Lung (tissue), 12 donors: ENCODE measurements around the gene ASRGL1. TPM values are rescaled to one million over a fixed set of nuclear protein-coding genes. Genes with fewer than 3 reads are reported as not detected.

Source experiments
- ATAC-seq: fragments of 200-7000 bp; cut with Tn5 transposase; one replicate; pipeline ENCODE4 v1.9.1; 2020; ENCODE audit warnings: moderate number of reproducible peaks; ENCODE audit not compliant: insufficient read depth, low FRiP score
- DNase-seq, 3 donors: peaks; one replicate each; pipeline ENCODE4 v3.0.0-alpha.2; 2013 to 2017
- H3K27ac ChIP-seq, 2 donors: one replicate each; pipeline ENCODE4 v1.5.1; 2013; ENCODE audit warnings: mild to moderate bottlenecking in 2 of 2, moderate library complexity in 2 of 2, control low read depth in 1 of 2, inconsistent platforms in 1 of 2, low read depth in 1 of 2, low read length in 1 of 2
- H3K27me3 ChIP-seq, 3 donors: one replicate each; pipeline ENCODE4 v1.5.1; 2013; ENCODE audit warnings: low read length in 2 of 3; ENCODE audit not compliant: control insufficient read depth in 3 of 3, insufficient read depth in 3 of 3
- H3K36me3 ChIP-seq, 4 donors: one replicate each; pipeline ENCODE4 v1.5.1; 2013; ENCODE audit warnings: low read length in 4 of 4, mild to moderate bottlenecking in 1 of 4, moderate library complexity in 1 of 4; ENCODE audit not compliant: control insufficient read depth in 4 of 4, insufficient read depth in 4 of 4
- H3K4me1 ChIP-seq, 5 donors: one replicate each; pipeline ENCODE4 v1.5.1; 2013; ENCODE audit warnings: low read length in 5 of 5, mild to moderate bottlenecking in 2 of 5, moderate library complexity in 1 of 5; ENCODE audit not compliant: control insufficient read depth in 5 of 5, insufficient read depth in 5 of 5
- H3K4me3 ChIP-seq: one replicate; pipeline ENCODE4 v1.5.1; 2013; ENCODE audit warnings: mild to moderate bottlenecking, control low read depth, moderate library complexity
- H3K9ac ChIP-seq, 2 donors: one replicate each; pipeline ENCODE4 v1.5.1; 2013; ENCODE audit warnings: low read length in 2 of 2, control low read depth in 1 of 2; ENCODE audit not compliant: insufficient read depth in 1 of 2
- H3K9me3 ChIP-seq, 4 donors: one replicate each; pipeline ENCODE4 v1.5.1; 2013; ENCODE audit warnings: low read length in 3 of 4, mild to moderate bottlenecking in 1 of 4, moderate library complexity in 1 of 4; ENCODE audit not compliant: control insufficient read depth in 4 of 4, insufficient read depth in 3 of 4
- WGBS, 2 donors: extraction: QIAGEN DNeasy Blood & Tissue Kit; methylation state at CpG; one replicate each; pipeline ENCODE4 v1.1.7; 2013; 5-methylcytosine and 5-hydroxymethylcytosine counted together
- polyA plus RNA-seq, 2 donors: library from polyadenylated mRNA; stranded (reverse); fragments of 200-250 nt; gene quantifications; one replicate each; pipeline ENCODE4 v1.2.1, GENCODE V29; 2013
- total RNA-seq, 2 donors: library from RNA; depleted of rRNA in 1 of 2; stranded (reverse); fragments of >200 nt in 1 of 2; gene quantifications; one replicate each; pipeline ENCODE4 v1.2.1, GENCODE V29; 2014 to 2021
- TF ChIP-seq, protein P1 (sequence below): IDR thresholded peaks from 2 replicates; pipeline ENCODE4 v1.5.1; 2012; ENCODE audit warnings: mild to moderate bottlenecking; ENCODE audit errors: control extremely low read depth, extremely low read depth
- donor health status: control.
- donor health status: control.
- donor health status: Bipolar disorder and iron deficiency.
- donor health status: healthy.
- donor health status: DM: yes; HTN: yes; CAD: no.

ASRGL1 gene
- total and polyA plus RNA-seq, 4 donors: 6.3 to 36.1 (median 28.2) TPM

DNA sequence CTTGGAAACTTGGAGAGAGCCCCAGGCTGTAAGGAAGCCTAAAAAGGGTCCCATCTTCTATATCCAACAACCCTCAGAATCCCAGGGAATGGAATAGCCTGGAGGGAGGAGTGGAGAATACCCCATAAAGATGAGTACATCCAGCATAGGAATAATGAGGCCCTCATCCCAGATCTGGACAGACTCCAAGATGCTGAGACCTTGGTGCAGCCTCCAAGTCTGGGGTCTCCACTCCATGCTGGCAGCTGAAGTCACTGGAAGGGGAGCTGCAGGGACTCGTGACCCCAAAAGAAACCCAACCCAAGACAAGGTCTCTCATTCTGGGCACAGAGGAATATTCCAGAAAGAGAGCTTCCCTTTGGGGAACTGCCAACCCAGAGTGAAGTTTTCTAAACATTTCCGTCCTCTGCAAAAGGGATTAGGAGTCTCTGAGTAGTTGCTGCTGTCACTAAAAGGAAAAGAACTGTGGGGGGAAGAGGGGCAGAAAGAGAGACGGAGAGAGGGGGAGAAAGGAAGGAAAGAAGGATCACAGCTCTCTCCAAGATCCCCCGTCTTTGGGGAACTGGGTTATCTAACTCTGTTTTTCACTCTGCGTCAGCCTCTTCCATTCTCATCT lies 82.2 kb downstream of the ASRGL1 start:
- 36 to 69% methylated on average over 5 of the region's 5 CpGs for WGBS, 2 donors
- TF ChIP-seq, protein P1, sequence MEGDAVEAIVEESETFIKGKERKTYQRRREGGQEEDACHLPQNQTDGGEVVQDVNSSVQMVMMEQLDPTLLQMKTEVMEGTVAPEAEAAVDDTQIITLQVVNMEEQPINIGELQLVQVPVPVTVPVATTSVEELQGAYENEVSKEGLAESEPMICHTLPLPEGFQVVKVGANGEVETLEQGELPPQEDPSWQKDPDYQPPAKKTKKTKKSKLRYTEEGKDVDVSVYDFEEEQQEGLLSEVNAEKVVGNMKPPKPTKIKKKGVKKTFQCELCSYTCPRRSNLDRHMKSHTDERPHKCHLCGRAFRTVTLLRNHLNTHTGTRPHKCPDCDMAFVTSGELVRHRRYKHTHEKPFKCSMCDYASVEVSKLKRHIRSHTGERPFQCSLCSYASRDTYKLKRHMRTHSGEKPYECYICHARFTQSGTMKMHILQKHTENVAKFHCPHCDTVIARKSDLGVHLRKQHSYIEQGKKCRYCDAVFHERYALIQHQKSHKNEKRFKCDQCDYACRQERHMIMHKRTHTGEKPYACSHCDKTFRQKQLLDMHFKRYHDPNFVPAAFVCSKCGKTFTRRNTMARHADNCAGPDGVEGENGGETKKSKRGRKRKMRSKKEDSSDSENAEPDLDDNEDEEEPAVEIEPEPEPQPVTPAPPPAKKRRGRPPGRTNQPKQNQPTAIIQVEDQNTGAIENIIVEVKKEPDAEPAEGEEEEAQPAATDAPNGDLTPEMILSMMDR: no peak
- Histone ChIP-seq H3K27ac (peak overlapping the region in 1 of 2 donors; percentile 12), H3K36me3 (no peaks in the 10 kb centered on the region), H3K4me3 (no peak overlapping the region), H3K9ac (peak overlapping the region in 1 of 2 donors; percentile 86), H3K27me3 (no peaks in the 10 kb centered on the region), H3K9me3 (no peaks in the 10 kb centered on the region), H3K4me1 (peaks cover 0 to 56% (median 24%) of the 10 kb centered on the region in 5 donors)
- peak; percentile 92 to 100 (median 99) for DNase-seq
- ATAC-seq: no peak

- no peaks in the 10 kb centered on the region for H3K36me3 ChIP-seq
- WGBS, 2 donors: 55 to 81% methylated on average over 1 of the region's 1 CpG
- H3K4me3 ChIP-seq: no peak overlapping the region
- DNase-seq: peak in 1 of 3 donors; percentile 36
- H3K9ac ChIP-seq: peak overlapping the region in 1 of 2 donors; percentile 86
- peaks cover 0 to 56% (median 24%) of the 10 kb centered on the region in 5 donors for H3K4me1 ChIP-seq
- ATAC-seq: no peak
- H3K27me3 ChIP-seq: no peaks in the 10 kb centered on the region
- no peak overlapping the region for H3K27ac ChIP-seq
- TF ChIP-seq, protein P1: no peak
- no peaks in the 10 kb centered on the region for H3K9me3 ChIP-seq
Measured at GRCh38 chr11:62419943-62420342, 82.7 kb downstream of the ASRGL1 start.

- no peak overlapping the region for H3K27ac ChIP-seq
- H3K4me3 ChIP-seq: no peak overlapping the region
- DNase-seq (no peak), ATAC-seq (no peak)
- H3K27me3 ChIP-seq: no peaks in the 10 kb centered on the region
- TF ChIP-seq, protein P1: no peak
- H3K9ac ChIP-seq: peak overlapping the region in 1 of 2 donors; percentile 9
- no peaks in the 10 kb centered on the region for H3K9me3 ChIP-seq
- H3K36me3 ChIP-seq: no peaks in the 10 kb centered on the region
- WGBS, 2 donors: 97 to 98% methylated on average over 3 of the region's 3 CpGs
- H3K4me1 ChIP-seq: peaks cover 0 to 56% (median 24%) of the 10 kb centered on the region in 5 donors
Measured at GRCh38 chr11:62420882-62421281, 83.6 kb downstream of the ASRGL1 start.
